ENCODE measurements around the gene QARS1.

The QARS1 gene

DNA sequence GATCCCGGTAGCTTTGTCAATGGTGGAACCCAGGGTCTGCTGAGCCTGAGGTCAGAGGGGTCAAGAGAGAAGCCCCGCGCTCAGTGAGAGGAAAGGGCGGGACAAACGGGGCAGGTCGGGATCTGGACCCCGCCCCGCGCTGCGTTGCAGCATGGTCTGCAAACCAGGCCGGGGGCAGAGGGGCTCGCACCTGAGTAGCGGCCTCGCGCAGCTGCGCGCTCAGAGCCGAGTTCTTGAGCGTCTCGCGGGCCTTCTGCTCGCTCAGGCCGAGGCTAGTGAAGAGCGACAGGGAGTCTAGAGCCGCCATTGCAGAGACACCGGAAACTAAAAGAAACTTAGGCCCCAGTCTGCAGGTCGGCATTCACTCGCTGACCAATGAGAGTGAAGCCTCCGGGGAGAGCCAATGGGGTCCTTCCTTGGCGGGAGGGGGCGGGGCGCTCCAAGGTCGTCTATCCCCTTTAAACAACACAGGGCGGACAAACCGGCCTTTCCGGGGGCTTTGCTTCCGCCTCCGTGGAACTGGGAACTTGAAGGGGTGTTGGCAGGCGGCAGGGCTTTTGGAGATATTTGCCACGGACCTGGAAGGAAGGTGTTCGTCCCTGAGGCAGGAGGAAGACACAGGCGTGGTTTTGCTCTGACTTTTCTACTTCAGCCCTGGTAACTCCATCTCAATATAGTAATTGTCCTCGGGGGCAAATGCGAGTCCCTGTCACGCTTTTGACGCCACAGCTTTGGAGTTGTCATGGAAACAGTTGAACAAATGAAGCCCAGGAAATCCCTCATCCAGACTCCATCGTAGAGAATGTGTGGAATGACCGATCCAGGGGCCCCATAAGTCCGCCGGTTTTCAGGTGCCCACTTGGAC is at the start of gene QARS1:
QARS1 (minus strand) TSS at position 331 of the 865 bp plus-strand sequence; CDS start at position 307, 24 bp downstream.
- DNase-seq (ENCODE audit: low read depth, low spot score) = peak; percentile 50
- TF ChIP-seq, protein P1, sequence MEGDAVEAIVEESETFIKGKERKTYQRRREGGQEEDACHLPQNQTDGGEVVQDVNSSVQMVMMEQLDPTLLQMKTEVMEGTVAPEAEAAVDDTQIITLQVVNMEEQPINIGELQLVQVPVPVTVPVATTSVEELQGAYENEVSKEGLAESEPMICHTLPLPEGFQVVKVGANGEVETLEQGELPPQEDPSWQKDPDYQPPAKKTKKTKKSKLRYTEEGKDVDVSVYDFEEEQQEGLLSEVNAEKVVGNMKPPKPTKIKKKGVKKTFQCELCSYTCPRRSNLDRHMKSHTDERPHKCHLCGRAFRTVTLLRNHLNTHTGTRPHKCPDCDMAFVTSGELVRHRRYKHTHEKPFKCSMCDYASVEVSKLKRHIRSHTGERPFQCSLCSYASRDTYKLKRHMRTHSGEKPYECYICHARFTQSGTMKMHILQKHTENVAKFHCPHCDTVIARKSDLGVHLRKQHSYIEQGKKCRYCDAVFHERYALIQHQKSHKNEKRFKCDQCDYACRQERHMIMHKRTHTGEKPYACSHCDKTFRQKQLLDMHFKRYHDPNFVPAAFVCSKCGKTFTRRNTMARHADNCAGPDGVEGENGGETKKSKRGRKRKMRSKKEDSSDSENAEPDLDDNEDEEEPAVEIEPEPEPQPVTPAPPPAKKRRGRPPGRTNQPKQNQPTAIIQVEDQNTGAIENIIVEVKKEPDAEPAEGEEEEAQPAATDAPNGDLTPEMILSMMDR (IDR thresholded peaks at IDR 0.05; ENCODE audit: insufficient read depth, low read length, missing control alignments) = no peak
- H3K4me3 ChIP-seq (ENCODE audit: low read depth, low read length) = peak within 1 kb of the TSS; percentile 95
- ChIA-PET POLR2A (interaction anchor here (0.9 to 4.0 kb wide), 3 partner anchors 11 to 117 kb away, joined by 3 to 23 read pairs (median 3); partner anchors contain the start of gene QRICH1), CTCF (interaction anchor here (0.9 to 1.7 kb wide), 2 partner anchors 9 to 66 kb away, joined by 3 to 7 read pairs; no protein-coding TSS in a partner anchor)

DNA sequence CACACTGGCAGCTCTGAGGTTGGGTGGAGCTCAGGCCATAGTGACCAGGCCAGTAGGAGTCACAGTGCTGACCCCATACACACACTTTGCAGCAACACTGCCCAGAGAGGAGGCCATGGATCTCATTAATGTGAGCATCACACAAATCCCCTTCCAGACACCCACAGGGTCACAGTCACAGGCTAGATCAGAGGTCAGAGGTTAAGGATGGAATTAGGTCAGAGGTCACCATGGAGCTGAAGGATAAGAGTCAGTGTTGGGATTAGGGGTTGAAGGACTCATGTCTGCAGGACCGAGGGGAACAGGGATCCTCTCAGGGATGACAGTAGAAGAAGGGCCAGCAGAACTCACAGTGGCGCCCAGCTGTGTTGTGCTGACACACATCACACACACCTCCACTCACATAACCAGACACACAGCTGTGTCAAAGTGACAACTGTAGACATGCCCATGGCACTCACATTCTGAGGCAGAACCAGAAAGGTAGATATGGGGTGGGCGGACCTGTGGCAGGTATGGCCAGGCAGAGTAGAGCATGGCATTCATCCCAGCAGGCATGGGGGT is 48.9 kb upstream of the QARS1 start:
- TF ChIP-seq, protein P1 (IDR thresholded peaks at IDR 0.05; ENCODE audit: insufficient read depth, low read length, missing control alignments) = no peak
- ChIA-PET POLR2A (no interaction called here), CTCF (no interaction called here)
- no peak overlapping the region for H3K4me3 ChIP-seq (ENCODE audit: low read depth, low read length)
- DNase-seq (ENCODE audit: low read depth, low spot score) = no peak

DNA sequence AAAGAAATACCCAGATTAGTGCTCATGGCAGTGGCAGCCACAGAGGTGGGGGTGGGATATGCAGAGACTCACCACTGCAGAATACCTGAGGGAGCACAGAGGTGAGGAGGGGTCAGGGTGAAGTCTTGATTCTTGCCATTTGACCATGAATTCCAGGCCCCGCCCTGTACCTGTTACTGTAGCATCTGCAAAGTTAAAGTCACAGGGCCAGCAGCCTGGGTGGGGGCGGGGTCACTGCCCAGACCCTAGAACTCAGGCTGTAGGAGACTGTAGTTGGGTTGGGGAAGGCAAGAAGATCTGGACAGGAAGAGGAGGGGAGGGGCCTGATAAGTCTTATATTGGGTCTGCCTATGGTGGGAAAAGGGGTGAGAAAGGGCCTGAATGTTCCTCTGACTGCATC is 47.1 kb upstream of the QARS1 start:
- no peak overlapping the region for H3K4me3 ChIP-seq (ENCODE audit: low read depth, low read length)
- TF ChIP-seq, protein P1 (IDR thresholded peaks at IDR 0.05; ENCODE audit: insufficient read depth, low read length, missing control alignments) = no peak
- no peak for DNase-seq (ENCODE audit: low read depth, low spot score)
- POLR2A ChIA-PET = no interaction called here
- CTCF ChIA-PET = no interaction called here

DNA sequence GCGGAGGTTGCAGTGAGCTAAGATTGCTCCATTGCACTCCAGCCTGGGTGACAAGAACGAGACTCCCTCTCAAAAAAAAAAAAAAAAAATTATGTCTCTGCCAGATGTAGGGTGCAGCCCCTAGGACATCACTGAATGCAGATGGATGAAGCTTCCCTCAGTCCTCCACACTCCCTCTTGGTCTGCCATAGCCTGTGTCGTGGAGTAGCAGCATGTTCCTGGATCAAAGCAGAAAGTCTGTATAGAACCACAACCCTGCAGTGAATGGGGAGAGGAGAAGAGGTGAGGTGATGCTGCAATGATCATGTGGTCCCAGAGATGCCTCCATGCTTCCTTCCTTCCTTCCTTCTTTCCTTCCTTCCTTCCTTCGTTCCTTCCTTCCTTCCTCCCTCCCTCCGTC is 43.6 kb upstream of the QARS1 start:
- POLR2A ChIA-PET = interaction anchor here (0.6 kb wide), 1 partner anchor 14 kb away, joined by 4 read pairs; no protein-coding TSS in a partner anchor
- TF ChIP-seq, protein P1 (IDR thresholded peaks at IDR 0.05; ENCODE audit: insufficient read depth, low read length, missing control alignments) = no peak

DNA sequence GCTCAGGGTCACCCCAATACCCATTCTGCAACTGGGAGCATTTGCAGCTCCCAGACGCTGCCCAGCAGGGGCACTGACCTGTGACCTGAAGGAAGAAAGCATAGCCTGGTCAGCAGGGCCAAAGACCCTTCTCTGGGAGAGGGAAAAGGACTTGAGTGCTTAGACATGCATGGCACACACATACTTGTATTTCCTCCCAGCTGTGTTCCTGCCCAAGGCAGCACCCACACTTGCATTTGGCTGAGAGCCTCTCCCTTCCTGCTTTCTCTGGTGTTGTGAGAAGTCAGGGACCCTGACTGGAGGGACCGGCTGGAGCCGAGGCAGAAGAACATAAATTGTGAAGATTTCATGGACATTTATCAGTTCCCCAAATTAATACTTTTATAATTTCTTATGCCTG is 35.5 kb upstream of the QARS1 start:
- no peak overlapping the region for H3K4me3 ChIP-seq (ENCODE audit: low read depth, low read length)
- no peak for DNase-seq (ENCODE audit: low read depth, low spot score)
- TF ChIP-seq, protein P1 (IDR thresholded peaks at IDR 0.05; ENCODE audit: insufficient read depth, low read length, missing control alignments) = no peak
- POLR2A ChIA-PET = no interaction called here
- CTCF ChIA-PET = interaction anchor here (2.3 kb wide), 1 partner anchor 30 kb away, joined by 6 read pairs; no protein-coding TSS in a partner anchor

More for the DNA sequence above, 43.6 kb upstream of the QARS1 start:
- CTCF ChIA-PET = no interaction called here
- no peak for DNase-seq (ENCODE audit: low read depth, low spot score)
- no peak overlapping the region for H3K4me3 ChIP-seq (ENCODE audit: low read depth, low read length)

DNA sequence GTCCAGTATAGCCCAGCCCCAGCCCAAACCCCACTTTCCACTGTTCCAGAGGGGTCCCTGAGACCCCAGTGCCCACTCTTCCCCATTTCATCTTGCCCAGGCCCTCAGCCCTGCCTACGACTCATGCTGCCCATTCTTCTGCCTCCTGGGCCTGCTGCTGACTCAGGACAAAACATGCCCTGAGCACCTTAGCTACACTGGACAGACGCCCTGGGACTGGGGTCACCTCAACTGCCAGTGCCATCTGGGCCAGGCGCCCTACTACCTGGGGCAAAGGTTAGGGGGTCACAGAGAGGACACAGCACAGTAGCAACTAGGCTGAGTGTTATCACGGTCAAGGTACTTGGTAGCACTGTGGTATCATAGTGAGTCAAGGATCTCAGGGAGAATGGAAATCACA is 30.9 kb upstream of the QARS1 start:
- TF ChIP-seq, protein P1 (IDR thresholded peaks at IDR 0.05; ENCODE audit: insufficient read depth, low read length, missing control alignments) = no peak
- DNase-seq (ENCODE audit: low read depth, low spot score) = no peak
- no peak overlapping the region for H3K4me3 ChIP-seq (ENCODE audit: low read depth, low read length)
- ChIA-PET CTCF (interaction anchor here (0.9 to 1.0 kb wide), 2 partner anchors 36 to 314 kb away, joined by 3 read pairs; partner anchors contain the start of gene KLHDC8B), POLR2A (no interaction called here)

Data from AG04449 (cell line).